ENCODE measurements around the gene TMEM170A. TPM values are rescaled to one million over a fixed set of nuclear protein-coding genes. Genes with fewer than 3 reads are reported as not detected.
A peak's percentile ranks its signal among the peaks of the same experiment; 100 is the strongest.
"Not testable (repeated sequence)": the region's sequence is repeated elsewhere in the genome, so short reads cannot be mapped to it uniquely, and the experiment has no call there.

The TMEM170A gene
- total RNA-seq, 2 experiments from 2014 or later: 25.1 to 27.1 TPM

- Mint-ChIP-seq H3K27ac (no peak overlapping the region), H3K27me3 (no peaks in the 10 kb centered on the region), H3K4me3 (no peak overlapping the region), H3K4me1 (ENCODE audit: low read depth) (peaks cover 1% of the 10 kb centered on the region), H3K9me3 (no peaks in the 10 kb centered on the region), H3K36me3 (ENCODE audit: low read depth) (no peaks in the 10 kb centered on the region)
- peak; percentile 41 for DNase-seq
- intact Hi-C loops (cut with micrococcal nuclease): loop anchor here (5.0 kb wide), 1 partner anchor 290 kb away; no protein-coding TSS in a partner anchor
- ATAC-seq: peak; percentile 87
- ChIA-PET POLR2A (interaction anchor here (0.8 to 1.8 kb wide), 3 partner anchors 13 to 175 kb away, joined by 3 to 5 read pairs (median 4); partner anchors contain the start of genes KARS1 and TERF2IP), CTCF (interaction anchor here (0.7 to 2.9 kb wide), 23 partner anchors 15 to 310 kb away, joined by 3 to 18 read pairs (median 3); no protein-coding TSS in a partner anchor)
- TF ChIP-seq CTCF (IDR thresholded peaks at IDR 0.05): peak; percentile 85
These were observed 7.5 kb upstream of the TMEM170A start for GRCh38 chr16:75471723-75472633.

GRCh38 chr16:75466760-75467159 is 2.3 kb upstream of the TMEM170A start:
- ChIA-PET POLR2A (no interaction called here), CTCF (interaction anchor here (0.9 to 5.3 kb wide), 2 partner anchors 41 to 50 kb away, joined by 3 to 40 read pairs; no protein-coding TSS in a partner anchor)
- DNase-seq: no peak
- no peak overlapping the region for H3K4me3 Mint-ChIP-seq
- intact Hi-C loops (cut with micrococcal nuclease): loop anchor here (10.0 kb wide), 1 partner anchor 158 kb away; the partner anchor contains the start of gene ADAT1
- H3K9me3 Mint-ChIP-seq: no peaks in the 10 kb centered on the region
- no peak for TF ChIP-seq CTCF (IDR thresholded peaks at IDR 0.05)
- no peak overlapping the region for H3K27ac Mint-ChIP-seq
- no peak for ATAC-seq
- H3K4me1 Mint-ChIP-seq (ENCODE audit: low read depth): peaks cover 23% of the 10 kb centered on the region
- H3K27me3 Mint-ChIP-seq: no peaks in the 10 kb centered on the region
- H3K36me3 Mint-ChIP-seq (ENCODE audit: low read depth): peaks cover 8% of the 10 kb centered on the region

- H3K27me3 Mint-ChIP-seq, H3K9me3 Mint-ChIP-seq: not testable (repeated sequence)
- intact Hi-C loops (cut with micrococcal nuclease): loop anchor here (10.0 kb wide), 1 partner anchor 161 kb away; the partner anchor contains the start of gene ADAT1
- POLR2A ChIA-PET: interaction anchor here (0.6 to 2.5 kb wide), 7 partner anchors 30 to 1728 kb away, joined by 3 to 12 read pairs (median 3); partner anchors contain the start of genes ADAT1, CFDP1, KARS1 and MON1B
- CTCF ChIA-PET: interaction anchor here (0.6 to 5.3 kb wide), 11 partner anchors 8 to 665 kb away, joined by 3 to 40 read pairs (median 3); partner anchors contain the start of genes ADAT1, CFDP1 and TMEM231
- peak; percentile 30 for DNase-seq
- Mint-ChIP-seq H3K36me3 (ENCODE audit: low read depth) (peaks cover 20% of the 10 kb centered on the region), H3K4me1 (ENCODE audit: low read depth) (peaks cover 45% of the 10 kb centered on the region), H3K27ac (peak overlapping the region; percentile 85), H3K4me3 (peak overlapping the region; percentile 84)
- peak; percentile 1 for ATAC-seq
These were observed 934 bp downstream of the TMEM170A start for GRCh38 chr16:75463389-75464121.

- intact Hi-C loops (cut with micrococcal nuclease): loop anchor here (10.0 kb wide), 1 partner anchor 162 kb away; the partner anchor contains the start of gene ADAT1
- Mint-ChIP-seq H3K36me3 (ENCODE audit: low read depth) (peaks cover 20% of the 10 kb centered on the region), H3K9me3 (no peaks in the 10 kb centered on the region), H3K4me1 (ENCODE audit: low read depth) (peaks cover 50% of the 10 kb centered on the region), H3K27me3 (no peaks in the 10 kb centered on the region), H3K4me3 (peak overlapping the region; percentile 84), H3K27ac (peak overlapping the region; percentile 85)
- ATAC-seq: peak; percentile 10
- POLR2A ChIA-PET: no interaction called here
- TF ChIP-seq CTCF (IDR thresholded peaks at IDR 0.05): no peak
- no peak for DNase-seq
- CTCF ChIA-PET: interaction anchor here (1.2 to 5.3 kb wide), 2 partner anchors 53 to 160 kb away, joined by 4 to 40 read pairs; partner anchors contain the start of gene ADAT1
These were observed 1.7 kb downstream of the TMEM170A start for GRCh38 chr16:75462806-75463205.

- ChIA-PET CTCF (no interaction called here), POLR2A (no interaction called here)
- Mint-ChIP-seq H3K4me1 (ENCODE audit: low read depth) (peaks cover 53% of the 10 kb centered on the region), H3K9me3 (no peaks in the 10 kb centered on the region), H3K36me3 (ENCODE audit: low read depth) (peaks cover 20% of the 10 kb centered on the region), H3K27ac (no peak overlapping the region), H3K4me3 (no peak overlapping the region), H3K27me3 (no peaks in the 10 kb centered on the region)
- DNase-seq (no peak), ATAC-seq (no peak)
- no peak for TF ChIP-seq CTCF (IDR thresholded peaks at IDR 0.05)
- intact Hi-C loops (cut with micrococcal nuclease): loop anchor here (10.0 kb wide), 1 partner anchor 163 kb away; the partner anchor contains the start of gene ADAT1
These were observed 2.9 kb downstream of the TMEM170A start for GRCh38 chr16:75461575-75461974.
